Measurements from ENCODE around the gene AHDC1.

Gene AHDC1

GRCh38 chr1:27528818-27529703 lies 74.9 kb downstream of the AHDC1 start:
- no peak for DNase-seq (ENCODE audit: low read depth)

GRCh38 chr1:27527890-27528817 lies 75.8 kb downstream of the AHDC1 start:
- DNase-seq (ENCODE audit: low read depth): peak; percentile 28

GRCh38 chr1:27527223-27527889 lies 76.6 kb downstream of the AHDC1 start:
- DNase-seq (ENCODE audit: low read depth): no peak

GRCh38 chr1:27526569-27527222 lies 77.2 kb downstream of the AHDC1 start:
- no peak for DNase-seq (ENCODE audit: low read depth)

GRCh38 chr1:27525296-27526272 lies 78.4 kb downstream of the AHDC1 start:
- no peak for DNase-seq (ENCODE audit: low read depth)

GRCh38 chr1:27523337-27524020 lies 80.5 kb downstream of the AHDC1 start:
- no peak for DNase-seq (ENCODE audit: low read depth)

GRCh38 chr1:27522432-27523336 lies 81.3 kb downstream of the AHDC1 start:
- peak; percentile 45 for DNase-seq (ENCODE audit: low read depth)

GRCh38 chr1:27521861-27522431 lies 82.0 kb downstream of the AHDC1 start:
- DNase-seq (ENCODE audit: low read depth): no peak

- peak; percentile 31 for DNase-seq (ENCODE audit: low read depth)
These were observed 82.6 kb downstream of the AHDC1 start for GRCh38 chr1:27521336-27521831.

- no peak for DNase-seq (ENCODE audit: low read depth)
These were observed 83.3 kb downstream of the AHDC1 start for GRCh38 chr1:27520651-27521050.

- DNase-seq (ENCODE audit: low read depth): no peak
These were observed 84.3 kb downstream of the AHDC1 start for GRCh38 chr1:27519331-27520258.

GRCh38 chr1:27518808-27519207 lies 85.1 kb downstream of the AHDC1 start:
- no peak for DNase-seq (ENCODE audit: low read depth)

GRCh38 chr1:27517907-27518718 lies 85.8 kb downstream of the AHDC1 start:
- no peak for DNase-seq (ENCODE audit: low read depth)

- DNase-seq (ENCODE audit: low read depth): no peak
These were observed 86.6 kb downstream of the AHDC1 start for GRCh38 chr1:27517301-27517700.

- no peak for DNase-seq (ENCODE audit: low read depth)
These were observed 88.3 kb downstream of the AHDC1 start for GRCh38 chr1:27515626-27516025.

GRCh38 chr1:27513958-27514357 lies 90.0 kb downstream of the AHDC1 start:
- DNase-seq (ENCODE audit: low read depth): no peak

All from activated T-helper 1 cell treated with Interleukin-2 at 50 U/mL for 16 hours (primary cell).